ENCODE data around the gene DLX4. TPM values are rescaled to one million over a fixed set of nuclear protein-coding genes. Genes with fewer than 3 reads are reported as not detected.

Gene DLX4
- total RNA-seq, 1 donor from 2014 or later = not detected

DNA sequence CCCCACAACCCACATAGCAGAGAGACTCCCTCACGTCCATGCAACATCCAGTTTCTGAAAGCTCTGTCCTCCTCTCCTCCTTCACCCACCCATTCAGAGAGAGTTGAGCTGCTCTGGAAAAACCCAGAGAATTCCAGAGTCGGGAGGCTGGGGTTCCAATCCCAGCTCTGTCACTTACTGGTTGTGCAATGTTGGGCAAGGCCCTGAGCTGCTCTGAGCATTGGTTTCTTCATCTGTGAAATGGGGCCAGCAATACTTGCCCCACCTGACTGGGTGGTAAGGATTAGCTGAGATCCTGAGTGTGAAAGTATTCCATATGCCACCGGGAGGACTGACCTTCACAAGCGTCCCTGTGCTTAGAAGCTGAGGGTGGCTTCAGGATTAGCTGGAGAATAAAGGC is 12.2 kb upstream of the DLX4 start:
- no peaks in the 10 kb centered on the region for H3K79me2 ChIP-seq (ENCODE audit: insufficient read depth, low read length)
- FAIRE-seq = no peak
- no peak overlapping the region for H3K4me2 ChIP-seq (ENCODE audit: low read length)
- Mint-ChIP-seq H3K4me3 (ENCODE audit: unreplicated experiment) (no peak overlapping the region), H3K9me3 (ENCODE audit: unreplicated experiment) (no peaks in the 10 kb centered on the region), H3K4me1 (ENCODE audit: low read depth, unreplicated experiment) (peaks cover 6% of the 10 kb centered on the region), H3K27me3 (ENCODE audit: low read depth, unreplicated experiment) (peaks cover 61% of the 10 kb centered on the region), H3K36me3 (ENCODE audit: low read depth, unreplicated experiment) (no peaks in the 10 kb centered on the region), H3K27ac (ENCODE audit: unreplicated experiment) (no peak overlapping the region)
- H4K20me1 ChIP-seq (ENCODE audit: insufficient read depth, low read length) = peaks cover 7% of the 10 kb centered on the region
- peaks cover 18% of the 10 kb centered on the region for H3K4me1 ChIP-seq (ENCODE audit: insufficient read depth, low read length)
- no peak for DNase-seq (ENCODE audit: low read depth)
- TF ChIP-seq, protein P1, sequence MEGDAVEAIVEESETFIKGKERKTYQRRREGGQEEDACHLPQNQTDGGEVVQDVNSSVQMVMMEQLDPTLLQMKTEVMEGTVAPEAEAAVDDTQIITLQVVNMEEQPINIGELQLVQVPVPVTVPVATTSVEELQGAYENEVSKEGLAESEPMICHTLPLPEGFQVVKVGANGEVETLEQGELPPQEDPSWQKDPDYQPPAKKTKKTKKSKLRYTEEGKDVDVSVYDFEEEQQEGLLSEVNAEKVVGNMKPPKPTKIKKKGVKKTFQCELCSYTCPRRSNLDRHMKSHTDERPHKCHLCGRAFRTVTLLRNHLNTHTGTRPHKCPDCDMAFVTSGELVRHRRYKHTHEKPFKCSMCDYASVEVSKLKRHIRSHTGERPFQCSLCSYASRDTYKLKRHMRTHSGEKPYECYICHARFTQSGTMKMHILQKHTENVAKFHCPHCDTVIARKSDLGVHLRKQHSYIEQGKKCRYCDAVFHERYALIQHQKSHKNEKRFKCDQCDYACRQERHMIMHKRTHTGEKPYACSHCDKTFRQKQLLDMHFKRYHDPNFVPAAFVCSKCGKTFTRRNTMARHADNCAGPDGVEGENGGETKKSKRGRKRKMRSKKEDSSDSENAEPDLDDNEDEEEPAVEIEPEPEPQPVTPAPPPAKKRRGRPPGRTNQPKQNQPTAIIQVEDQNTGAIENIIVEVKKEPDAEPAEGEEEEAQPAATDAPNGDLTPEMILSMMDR (IDR thresholded peaks at IDR 0.05; ENCODE audit: insufficient read depth, low read depth, low read length) = no peak
- no peak for TF ChIP-seq EZH2 (IDR thresholded peaks at IDR 0.05; ENCODE audit: insufficient read depth, low read length)
- no peak overlapping the region for H2AFZ ChIP-seq (ENCODE audit: low read depth, low read length)
- H3K4me3 ChIP-seq (ENCODE audit: insufficient read depth, low read depth, low read length) = no peak overlapping the region
- H3K36me3 ChIP-seq (ENCODE audit: insufficient read depth, low read length) = no peaks in the 10 kb centered on the region
- H3K9ac ChIP-seq (ENCODE audit: low read length) = no peak overlapping the region
- no peak overlapping the region for H3K27ac ChIP-seq (ENCODE audit: low read depth, low read length)
- H3K9me3 ChIP-seq (ENCODE audit: insufficient read depth, low read depth, low read length) = no peaks in the 10 kb centered on the region
- peaks cover 15% of the 10 kb centered on the region for H3K27me3 ChIP-seq (ENCODE audit: insufficient read depth, low read length)

DNA sequence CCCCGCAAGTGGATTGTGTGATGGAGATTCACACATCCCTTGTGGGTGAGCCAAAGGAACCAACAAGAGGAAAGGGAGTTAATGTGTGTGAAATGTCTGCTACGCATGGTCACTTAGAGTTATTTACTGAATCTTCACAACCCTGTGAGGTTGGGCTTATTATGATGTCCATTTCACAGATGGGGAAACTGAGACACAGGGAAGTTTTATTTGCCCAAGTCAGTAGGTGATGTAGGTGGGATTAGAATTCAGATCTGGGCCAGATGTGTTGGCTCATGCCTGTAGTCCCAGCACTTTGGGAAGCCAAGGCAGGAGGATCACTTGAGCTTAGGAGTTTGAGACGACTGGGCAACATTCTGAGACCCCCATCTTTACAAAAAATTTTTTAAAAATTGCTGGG is 11.6 kb upstream of the DLX4 start:
- peaks cover 6% of the 10 kb centered on the region for H3K4me1 Mint-ChIP-seq (ENCODE audit: low read depth, unreplicated experiment)

DNA sequence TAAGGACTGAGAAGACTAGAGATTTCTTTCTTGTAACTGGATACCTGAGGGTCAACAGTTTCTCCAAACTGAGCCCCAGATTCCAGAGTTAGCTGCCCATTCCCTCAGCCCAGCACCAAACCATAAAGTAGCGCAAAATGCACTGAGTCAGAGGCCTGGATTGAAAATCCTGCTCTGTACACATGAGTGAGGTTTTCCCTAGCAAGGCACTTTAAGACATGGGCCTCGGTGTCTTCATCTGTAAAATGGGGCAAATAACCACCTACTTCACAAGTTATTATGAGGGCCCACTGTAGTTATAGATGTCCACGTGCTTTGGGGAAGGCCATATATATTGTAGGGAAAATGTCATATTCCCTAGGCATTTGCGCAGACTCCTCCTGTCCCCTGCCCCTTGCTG is 10.3 kb upstream of the DLX4 start:
- peaks cover 6% of the 10 kb centered on the region for H4K20me1 ChIP-seq (ENCODE audit: insufficient read depth, low read length)
- peaks cover 31% of the 10 kb centered on the region for H3K27me3 ChIP-seq (ENCODE audit: insufficient read depth, low read length)
- Mint-ChIP-seq H3K9me3 (ENCODE audit: unreplicated experiment) (peaks cover 3% of the 10 kb centered on the region), H3K27ac (ENCODE audit: unreplicated experiment) (no peak overlapping the region), H3K27me3 (ENCODE audit: low read depth, unreplicated experiment) (peaks cover 61% of the 10 kb centered on the region), H3K36me3 (ENCODE audit: low read depth, unreplicated experiment) (peaks cover 3% of the 10 kb centered on the region), H3K4me1 (ENCODE audit: low read depth, unreplicated experiment) (peaks cover 5% of the 10 kb centered on the region), H3K4me3 (ENCODE audit: unreplicated experiment) (no peak overlapping the region)
- DNase-seq (ENCODE audit: low read depth) = no peak
- no peaks in the 10 kb centered on the region for H3K9me3 ChIP-seq (ENCODE audit: insufficient read depth, low read depth, low read length)
- peaks cover 8% of the 10 kb centered on the region for H3K4me1 ChIP-seq (ENCODE audit: insufficient read depth, low read length)
- FAIRE-seq = no peak
- TF ChIP-seq, protein P1 (IDR thresholded peaks at IDR 0.05; ENCODE audit: insufficient read depth, low read depth, low read length) = no peak
- no peak for TF ChIP-seq EZH2 (IDR thresholded peaks at IDR 0.05; ENCODE audit: insufficient read depth, low read length)
- H3K27ac ChIP-seq (ENCODE audit: low read depth, low read length) = no peak overlapping the region
- H3K9ac ChIP-seq (ENCODE audit: low read length) = no peak overlapping the region
- no peak overlapping the region for H3K4me3 ChIP-seq (ENCODE audit: insufficient read depth, low read depth, low read length)
- no peaks in the 10 kb centered on the region for H3K79me2 ChIP-seq (ENCODE audit: insufficient read depth, low read length)
- no peaks in the 10 kb centered on the region for H3K36me3 ChIP-seq (ENCODE audit: insufficient read depth, low read length)
- peak overlapping the region; percentile 20 for H3K4me2 ChIP-seq (ENCODE audit: low read length)
- no peak overlapping the region for H2AFZ ChIP-seq (ENCODE audit: low read depth, low read length)

More for the DNA sequence above, 11.6 kb upstream of the DLX4 start:
- H2AFZ ChIP-seq (ENCODE audit: low read depth, low read length) = no peak overlapping the region
- peaks cover 17% of the 10 kb centered on the region for H3K4me1 ChIP-seq (ENCODE audit: insufficient read depth, low read length)
- no peak for FAIRE-seq
- no peaks in the 10 kb centered on the region for H3K9me3 ChIP-seq (ENCODE audit: insufficient read depth, low read depth, low read length)
- H3K27me3 Mint-ChIP-seq (ENCODE audit: low read depth, unreplicated experiment) = peaks cover 61% of the 10 kb centered on the region
- no peak overlapping the region for H3K27ac Mint-ChIP-seq (ENCODE audit: unreplicated experiment)
- H3K4me2 ChIP-seq (ENCODE audit: low read length) = no peak overlapping the region
- TF ChIP-seq, protein P1 (IDR thresholded peaks at IDR 0.05; ENCODE audit: insufficient read depth, low read depth, low read length) = no peak
- TF ChIP-seq EZH2 (IDR thresholded peaks at IDR 0.05; ENCODE audit: insufficient read depth, low read length) = no peak
- H3K9me3 Mint-ChIP-seq (ENCODE audit: unreplicated experiment) = no peaks in the 10 kb centered on the region
- no peaks in the 10 kb centered on the region for H3K36me3 ChIP-seq (ENCODE audit: insufficient read depth, low read length)
- no peaks in the 10 kb centered on the region for H3K79me2 ChIP-seq (ENCODE audit: insufficient read depth, low read length)
- no peaks in the 10 kb centered on the region for H3K36me3 Mint-ChIP-seq (ENCODE audit: low read depth, unreplicated experiment)
- DNase-seq (ENCODE audit: low read depth) = no peak
- peaks cover 7% of the 10 kb centered on the region for H4K20me1 ChIP-seq (ENCODE audit: insufficient read depth, low read length)
- H3K9ac ChIP-seq (ENCODE audit: low read length) = no peak overlapping the region
- H3K27me3 ChIP-seq (ENCODE audit: insufficient read depth, low read length) = peaks cover 18% of the 10 kb centered on the region
- H3K27ac ChIP-seq (ENCODE audit: low read depth, low read length) = no peak overlapping the region
- no peak overlapping the region for H3K4me3 ChIP-seq (ENCODE audit: insufficient read depth, low read depth, low read length)
- no peak overlapping the region for H3K4me3 Mint-ChIP-seq (ENCODE audit: unreplicated experiment)

Measured in astrocyte (in vitro differentiated cells and primary cell).